ENCODE measurements around the gene G6PC2. TPM values are rescaled to one million over a fixed set of nuclear protein-coding genes. Genes with fewer than 3 reads are reported as not detected.

Gene G6PC2
- total and polyA plus RNA-seq, 2 of the 8 experiments (the other 6 are each of a cell fraction or from before 2014, with no cell fraction given) = not detected

GRCh38 chr2:168948621-168949212, 47.6 kb downstream of the G6PC2 start:
- H3K27me3 ChIP-seq (replicated peaks in 1 of 4; ENCODE audit: control insufficient read depth in 3 of 4, extremely low read depth in 1 of 4, insufficient read depth in 3 of 4, low read length in 3 of 4) = no peaks in the 10 kb centered on the region
- no peak overlapping the region for H2AFZ ChIP-seq (ENCODE audit: low read length)
- no peak overlapping the region for H2BK12ac ChIP-seq (ENCODE audit: low read depth, low read length)
- H3K79me1 ChIP-seq (ENCODE audit: low read depth, low read length) = no peaks in the 10 kb centered on the region
- no peak overlapping the region for H2AK5ac ChIP-seq (ENCODE audit: low read depth, low read length)
- FAIRE-seq (peak; percentile 78), DNase-seq (ENCODE audit: low read depth in 1 of 2, low spot score in 2 of 2) (no peak)
- no peaks in the 10 kb centered on the region for H3K36me3 ChIP-seq (ENCODE audit: control insufficient read depth in 2 of 4, insufficient read depth in 4 of 4, low read length in 3 of 4)
- H3K79me2 ChIP-seq (ENCODE audit: control insufficient read depth in 1 of 2, insufficient read depth in 2 of 2, low read length in 2 of 2) = no peaks in the 10 kb centered on the region
- CTCF ChIA-PET (ENCODE audit: partially characterized antibody) = interaction anchor here (1.0 to 4.8 kb wide), 16 partner anchors 9 to 625 kb away, joined by 3 to 48 read pairs (median 4); no protein-coding TSS in a partner anchor
- no peak overlapping the region for H2BK15ac ChIP-seq (ENCODE audit: low read length)
- H4K5ac ChIP-seq (ENCODE audit: insufficient read length, low read depth, low read length) = no peak overlapping the region
- H3K23me2 ChIP-seq (ENCODE audit: low read depth, low read length) = no peaks in the 10 kb centered on the region
- H3K9ac ChIP-seq (replicated peaks in 1 of 4; ENCODE audit: extremely low read depth in 1 of 4, low read depth in 3 of 4, low read length in 3 of 4) = no peak overlapping the region
- POLR2A ChIA-PET (ENCODE audit: partially characterized antibody) = no interaction called here
- no peaks in the 10 kb centered on the region for H4K20me1 ChIP-seq (replicated peaks in 1 of 2; ENCODE audit: control insufficient read depth in 1 of 2, insufficient read depth in 2 of 2, low read length in 2 of 2)
- WGBS, 2 experiments (ENCODE audit: extremely low coverage in 1 of 2, insufficient coverage in 1 of 2, insufficient read length in 1 of 2, insufficient replicate concordance in 2 of 2, low coverage in 1 of 2, low lambda C conversion rate in 2 of 2, missing lambda C conversion rate in 1 of 2) = 53% methylated on average over 6 of the region's 6 CpGs; no CpG with 5 or more reads in 1 of the 2 experiments
- no peak overlapping the region for H4K91ac ChIP-seq (replicated peaks; ENCODE audit: insufficient read length, low read length)
- H2BK20ac ChIP-seq (ENCODE audit: low read length) = no peak overlapping the region
- no peak overlapping the region for H3K4me3 ChIP-seq (ENCODE audit: extremely low read depth in 1 of 4, insufficient read depth in 2 of 4, low read depth in 3 of 4, low read length in 4 of 4)
- no peak overlapping the region for H3K14ac ChIP-seq (ENCODE audit: insufficient read length)
- H3K9me3 ChIP-seq (ENCODE audit: insufficient read depth in 2 of 2, low read depth in 1 of 2, low read length in 1 of 2) = no peaks in the 10 kb centered on the region
- H3K4ac ChIP-seq (replicated peaks; ENCODE audit: insufficient read length, low read depth, low read length) = no peak overlapping the region
- H3K18ac ChIP-seq (ENCODE audit: extremely low read depth, low read length) = no peak overlapping the region
- no peak overlapping the region for H2BK120ac ChIP-seq (replicated peaks; ENCODE audit: low read depth, low read length)
- no peak overlapping the region for H4K8ac ChIP-seq (ENCODE audit: extremely low read depth, insufficient read depth, low read length)
- H2BK5ac ChIP-seq (ENCODE audit: low read depth, low read length) = no peak overlapping the region
- H3K56ac ChIP-seq (replicated peaks; ENCODE audit: insufficient read length, low read depth, low read length) = no peak overlapping the region
- no peak overlapping the region for H3K23ac ChIP-seq (ENCODE audit: insufficient read length)
- H3K27ac ChIP-seq (ENCODE audit: low read depth, low read length) = no peak overlapping the region
- H3K4me1 ChIP-seq (replicated peaks in 1 of 4; ENCODE audit: control insufficient read depth in 3 of 4, insufficient read depth in 4 of 4, low read length in 3 of 4) = no peaks in the 10 kb centered on the region
- H3K4me2 ChIP-seq (ENCODE audit: insufficient read depth in 1 of 2, low read depth in 2 of 2, low read length in 2 of 2) = no peak overlapping the region
- no peak for TF ChIP-seq SUZ12 (IDR thresholded peaks at IDR 0.05; ENCODE audit: low read length)
- no peak for TF ChIP-seq SP1 (IDR thresholded peaks at IDR 0.05; ENCODE audit: low read depth, low read length)
- no peak for TF ChIP-seq SIRT6 (IDR thresholded peaks at IDR 0.05; ENCODE audit: low read length)
- no peak for TF ChIP-seq TEAD4 (IDR thresholded peaks at IDR 0.05; ENCODE audit: low read depth, low read length)
- peak; percentile 16 to 64 (median 44); a peak in 3 of 4 replicates for TF ChIP-seq CTCF (IDR thresholded peaks at IDR 0.05; ENCODE audit: control extremely low read depth in 1 of 3, insufficient read depth in 1 of 3, low read depth in 1 of 3, low read length in 3 of 3)
- peak; percentile 44 to 52 for TF ChIP-seq RAD21 (IDR thresholded peaks at IDR 0.05 in 1 of 2, conservative IDR thresholded peaks at IDR 0.05 in 1 of 2; ENCODE audit: low read depth in 2 of 2, low read length in 2 of 2)
- no peak for TF ChIP-seq TAF1 (IDR thresholded peaks at IDR 0.05; ENCODE audit: low read depth, low read length)
- TF ChIP-seq RXRA (IDR thresholded peaks at IDR 0.05; ENCODE audit: insufficient read depth, low read depth, low read length) = no peak
- no peak for TF ChIP-seq USF2 (IDR thresholded peaks at IDR 0.05; ENCODE audit: low read length)
- TF ChIP-seq GTF2F1 (IDR thresholded peaks at IDR 0.05; ENCODE audit: borderline replicate concordance, low read depth, low read length) = no peak
